Suprapubic skin (tissue), 3 donors: ENCODE measurements around the gene RPTOR.

ENCODE experiments used
- CTCF ChIP-seq, 2 donors: fragments of 200-600 bp in 1 of 2; fragments of 450-650 bp in 1 of 2; sonication (generic) in 1 of 2; IDR thresholded peaks; one replicate each; pipeline ENCODE4 v1.5.1; 2016 to 2019; ENCODE audit warnings: antibody characterized with exemption in 2 of 2, mild to moderate bottlenecking in 1 of 2, moderate library complexity in 1 of 2
- POLR2A ChIP-seq, 2 donors: fragments of 450-650 bp; IDR thresholded peaks; one replicate each; pipeline ENCODE4 v1.6.1; 2017; ENCODE audit warnings: antibody characterized with exemption in 2 of 2, mild to moderate bottlenecking in 2 of 2, moderate library complexity in 2 of 2

- TF ChIP-seq CTCF (IDR thresholded peaks at IDR 0.05) (no peak), POLR2A (IDR thresholded peaks at IDR 0.05) (no peak)
Observed at GRCh38 chr17:80795754-80796153, 251.1 kb downstream of the RPTOR start.
